Measurements from ENCODE around the gene TEP1.

The TEP1 gene

GRCh38 chr14:20333494-20333841, 79.8 kb downstream of the TEP1 start:
- DNase-seq = no peak

GRCh38 chr14:20332788-20333493, 80.4 kb downstream of the TEP1 start, which contains the start of gene CCNB1IP1:
Gene CCNB1IP1, minus strand, starts transcription at chr14:20333279. Its CDS starts 16,756 bp downstream, at chr14:20316523.
- peak; percentile 55 for DNase-seq

GRCh38 chr14:20332431-20332787, 80.9 kb downstream of the TEP1 start:
- DNase-seq = no peak

GRCh38 chr14:20331053-20331613, 82.2 kb downstream of the TEP1 start:
- no peak for DNase-seq

GRCh38 chr14:20329355-20329754, 83.9 kb downstream of the TEP1 start:
- no peak for DNase-seq

GRCh38 chr14:20328705-20329104, 84.6 kb downstream of the TEP1 start:
- DNase-seq = no peak

GRCh38 chr14:20327005-20327869, 86.1 kb downstream of the TEP1 start:
- DNase-seq = no peak

- no peak for DNase-seq
Measured at GRCh38 chr14:20317720-20318119, 95.6 kb downstream of the TEP1 start.
